ENCODE results near the gene DLGAP4. TPM values are rescaled to one million over a fixed set of nuclear protein-coding genes. Genes with fewer than 3 reads are reported as not detected.

DLGAP4 gene
- total and polyA plus RNA-seq, 9 donors = 13.0 to 63.9 (median 52.2) TPM

- 83% methylated on average over 4 of the region's 5 CpGs for WGBS (ENCODE audit: insufficient coverage)
- H3K4me3 ChIP-seq (ENCODE audit: low read length) = no peak overlapping the region
- peaks cover 49% of the 10 kb centered on the region for H3K27me3 ChIP-seq (ENCODE audit: control insufficient read depth, insufficient read depth, low read length)
- no peaks in the 10 kb centered on the region for H3K36me3 ChIP-seq (ENCODE audit: control insufficient read depth, insufficient read depth, low read length)
- no peak overlapping the region for H3K27ac ChIP-seq (ENCODE audit: low read length)
- peaks cover 10% of the 10 kb centered on the region for H3K4me1 ChIP-seq (ENCODE audit: control insufficient read depth, insufficient read depth, low read length)
- no peaks in the 10 kb centered on the region for H3K9me3 ChIP-seq (replicated peaks; ENCODE audit: control insufficient read depth, low read depth, low read length)
- DNase-seq = no peak
These were observed 27.7 kb downstream of the DLGAP4 start for GRCh38 chr20:36333841-36334240.

GRCh38 chr20:36334281-36335205, 28.4 kb downstream of the DLGAP4 start:
- H3K27me3 ChIP-seq (ENCODE audit: control insufficient read depth, insufficient read depth, low read length) = peaks cover 50% of the 10 kb centered on the region

GRCh38 chr20:36335206-36335870, 29.2 kb downstream of the DLGAP4 start:
- Histone ChIP-seq H3K36me3 (ENCODE audit: control insufficient read depth, insufficient read depth, low read length) (no peaks in the 10 kb centered on the region), H3K9me3 (replicated peaks; ENCODE audit: control insufficient read depth, low read depth, low read length) (no peaks in the 10 kb centered on the region)
- WGBS (ENCODE audit: insufficient coverage) = 63% methylated on average over 12 of the region's 12 CpGs

More at GRCh38 chr20:36334281-36335205, 28.4 kb downstream of the DLGAP4 start:
- no peak for DNase-seq
- H3K36me3 ChIP-seq (ENCODE audit: control insufficient read depth, insufficient read depth, low read length) = no peaks in the 10 kb centered on the region
- H3K4me1 ChIP-seq (ENCODE audit: control insufficient read depth, insufficient read depth, low read length) = peaks cover 10% of the 10 kb centered on the region
- H3K4me3 ChIP-seq (ENCODE audit: low read length) = no peak overlapping the region
- H3K9me3 ChIP-seq (replicated peaks; ENCODE audit: control insufficient read depth, low read depth, low read length) = no peaks in the 10 kb centered on the region
- WGBS (ENCODE audit: insufficient coverage) = 51% methylated on average over 12 of the region's 20 CpGs
- no peak overlapping the region for H3K27ac ChIP-seq (ENCODE audit: low read length)

DNA sequence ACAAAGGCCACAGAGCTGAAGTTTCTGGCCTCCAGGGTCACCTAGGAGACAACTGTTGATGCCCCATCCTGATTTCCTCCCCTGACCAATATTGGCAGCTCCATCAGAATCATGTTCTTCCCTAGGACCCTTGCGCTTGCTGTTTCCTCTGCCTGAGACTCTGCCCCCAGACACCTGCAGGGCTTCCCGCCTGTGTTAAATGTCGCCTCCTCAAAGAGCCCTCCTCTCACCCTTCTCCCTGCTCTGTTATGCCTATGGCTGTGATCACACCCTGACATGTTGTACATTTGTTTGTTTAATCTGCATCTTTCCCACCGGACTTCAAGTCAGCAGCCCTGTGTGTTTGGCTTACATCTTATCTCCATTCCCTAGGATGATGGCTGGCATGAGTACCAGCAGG, 30.1 kb downstream of the DLGAP4 start:
- no peak overlapping the region for H3K4me3 ChIP-seq (ENCODE audit: low read length)
- H3K27me3 ChIP-seq (ENCODE audit: control insufficient read depth, insufficient read depth, low read length) = peaks cover 52% of the 10 kb centered on the region
- H3K27ac ChIP-seq (ENCODE audit: low read length) = no peak overlapping the region
- no peaks in the 10 kb centered on the region for H3K36me3 ChIP-seq (ENCODE audit: control insufficient read depth, insufficient read depth, low read length)
- DNase-seq = no peak
- peaks cover 10% of the 10 kb centered on the region for H3K4me1 ChIP-seq (ENCODE audit: control insufficient read depth, insufficient read depth, low read length)
- H3K9me3 ChIP-seq (replicated peaks; ENCODE audit: control insufficient read depth, low read depth, low read length) = no peaks in the 10 kb centered on the region
- WGBS (ENCODE audit: insufficient coverage) = 80% methylated on average over 3 of the region's 4 CpGs

More at GRCh38 chr20:36335206-36335870, 29.2 kb downstream of the DLGAP4 start:
- Histone ChIP-seq H3K4me1 (ENCODE audit: control insufficient read depth, insufficient read depth, low read length) (peaks cover 10% of the 10 kb centered on the region), H3K4me3 (ENCODE audit: low read length) (no peak overlapping the region), H3K27ac (ENCODE audit: low read length) (no peak overlapping the region), H3K27me3 (ENCODE audit: control insufficient read depth, insufficient read depth, low read length) (peaks cover 56% of the 10 kb centered on the region)
- no peak for DNase-seq

DNA sequence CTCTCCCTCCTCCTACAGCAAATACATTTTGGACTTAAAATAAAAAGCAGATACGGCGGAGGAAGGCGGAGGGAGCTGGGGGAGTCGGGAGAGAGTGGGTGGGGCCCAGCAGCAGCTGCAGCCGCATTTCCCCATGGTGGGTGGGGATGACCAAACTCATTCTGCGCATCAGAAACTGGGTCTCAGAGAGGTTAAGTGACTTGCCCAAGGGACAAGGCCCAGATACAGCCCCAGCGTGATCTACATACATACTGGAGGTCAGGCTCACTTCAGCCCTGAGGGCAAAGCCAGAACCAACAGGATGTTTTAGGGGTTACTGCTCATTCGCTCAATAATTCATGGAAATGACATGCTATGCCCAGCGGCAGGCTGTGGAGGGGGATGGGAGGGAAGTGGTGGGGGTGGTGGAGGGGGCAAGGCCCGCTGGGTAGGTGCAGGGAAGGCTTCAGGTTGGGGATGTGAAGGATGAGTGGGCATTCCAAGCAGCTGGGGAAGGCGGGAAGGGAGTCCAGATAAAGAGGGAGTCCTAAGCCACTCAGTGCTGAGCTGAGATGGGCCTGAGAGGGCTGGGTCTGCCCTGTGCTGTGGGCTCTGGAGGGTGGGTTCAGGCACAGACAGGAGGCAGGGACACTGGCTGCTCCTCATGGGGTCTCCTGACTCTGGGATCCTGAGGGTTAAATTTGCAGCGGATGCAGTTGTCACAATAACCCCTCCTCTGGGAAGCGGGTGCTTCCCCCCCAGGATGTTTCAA, 31.0 kb downstream of the DLGAP4 start:
- no peaks in the 10 kb centered on the region for H3K9me3 ChIP-seq (replicated peaks; ENCODE audit: control insufficient read depth, low read depth, low read length)
- H3K36me3 ChIP-seq (ENCODE audit: control insufficient read depth, insufficient read depth, low read length) = no peaks in the 10 kb centered on the region
- H3K4me3 ChIP-seq (ENCODE audit: low read length) = no peak overlapping the region
- no peak overlapping the region for H3K27ac ChIP-seq (ENCODE audit: low read length)
- peak; percentile 19 for DNase-seq
- H3K4me1 ChIP-seq (ENCODE audit: control insufficient read depth, insufficient read depth, low read length) = peaks cover 10% of the 10 kb centered on the region
- WGBS (ENCODE audit: insufficient coverage) = 15% methylated on average over 9 of the region's 13 CpGs
- H3K27me3 ChIP-seq (ENCODE audit: control insufficient read depth, insufficient read depth, low read length) = peaks cover 42% of the 10 kb centered on the region

- H3K9me3 ChIP-seq (replicated peaks; ENCODE audit: control insufficient read depth, low read depth, low read length) = no peaks in the 10 kb centered on the region
- H3K4me1 ChIP-seq (ENCODE audit: control insufficient read depth, insufficient read depth, low read length) = peaks cover 10% of the 10 kb centered on the region
- H3K36me3 ChIP-seq (ENCODE audit: control insufficient read depth, insufficient read depth, low read length) = no peaks in the 10 kb centered on the region
- H3K27ac ChIP-seq (ENCODE audit: low read length) = no peak overlapping the region
- H3K27me3 ChIP-seq (ENCODE audit: control insufficient read depth, insufficient read depth, low read length) = peaks cover 35% of the 10 kb centered on the region
- no peak overlapping the region for H3K4me3 ChIP-seq (ENCODE audit: low read length)
- no peak for DNase-seq
- WGBS (ENCODE audit: insufficient coverage) = 56% methylated on average over 3 of the region's 4 CpGs
These were observed 31.7 kb downstream of the DLGAP4 start for GRCh38 chr20:36337886-36338285.

DNA sequence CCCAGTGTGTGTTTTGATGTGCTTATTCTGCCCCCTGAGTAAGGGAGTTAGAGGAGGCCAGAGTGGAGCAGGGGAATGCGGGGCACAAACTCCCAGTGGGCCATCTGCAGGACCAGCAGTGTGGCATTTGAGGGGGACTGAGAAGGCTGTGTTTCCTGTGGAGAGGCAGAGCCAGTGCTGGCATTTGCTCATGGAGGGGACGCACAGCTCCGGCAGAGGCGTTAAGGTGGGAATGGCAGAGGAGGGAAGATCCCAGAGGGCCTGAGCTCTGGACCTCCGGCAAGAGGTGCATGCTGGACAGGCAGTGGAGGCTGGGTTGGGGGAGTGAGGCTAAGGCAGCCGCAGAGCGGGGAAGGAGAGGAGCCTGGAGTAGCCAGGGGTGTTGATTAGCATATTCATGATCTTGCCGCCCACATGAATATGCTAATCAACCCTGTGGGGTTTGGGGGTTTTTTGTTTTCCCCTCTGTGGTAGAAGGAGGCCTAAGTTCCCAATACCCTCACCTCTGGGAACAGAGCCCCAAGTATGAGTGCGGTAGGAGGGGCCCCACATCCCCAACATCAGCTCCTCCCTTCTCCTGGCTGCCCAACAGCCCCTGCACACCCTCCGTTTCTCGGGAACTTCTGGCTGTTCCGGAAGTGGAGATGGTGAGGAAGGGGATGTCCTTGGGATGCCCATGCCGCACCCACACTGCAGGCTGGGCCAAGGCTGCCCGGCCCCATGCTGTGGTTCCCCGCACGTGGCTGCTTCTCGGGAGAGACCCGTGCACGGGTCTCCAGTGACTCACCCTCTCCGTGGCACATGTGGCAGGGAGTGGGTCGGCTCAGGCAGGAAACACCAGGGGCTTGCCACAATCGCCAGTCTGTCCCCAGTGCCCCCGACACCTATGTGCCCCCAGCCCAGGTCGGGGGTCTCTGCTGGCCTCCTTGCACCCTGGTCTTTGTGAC, 33.8 kb downstream of the DLGAP4 start:
- peaks cover 15% of the 10 kb centered on the region for H3K27me3 ChIP-seq (ENCODE audit: control insufficient read depth, insufficient read depth, low read length)
- H3K4me3 ChIP-seq (ENCODE audit: low read length) = no peak overlapping the region
- H3K4me1 ChIP-seq (ENCODE audit: control insufficient read depth, insufficient read depth, low read length) = peaks cover 10% of the 10 kb centered on the region
- DNase-seq = no peak
- H3K27ac ChIP-seq (ENCODE audit: low read length) = no peak overlapping the region
- 28% methylated on average over 21 of the region's 24 CpGs for WGBS (ENCODE audit: insufficient coverage)
- H3K36me3 ChIP-seq (ENCODE audit: control insufficient read depth, insufficient read depth, low read length) = no peaks in the 10 kb centered on the region
- no peaks in the 10 kb centered on the region for H3K9me3 ChIP-seq (replicated peaks; ENCODE audit: control insufficient read depth, low read depth, low read length)

DNA sequence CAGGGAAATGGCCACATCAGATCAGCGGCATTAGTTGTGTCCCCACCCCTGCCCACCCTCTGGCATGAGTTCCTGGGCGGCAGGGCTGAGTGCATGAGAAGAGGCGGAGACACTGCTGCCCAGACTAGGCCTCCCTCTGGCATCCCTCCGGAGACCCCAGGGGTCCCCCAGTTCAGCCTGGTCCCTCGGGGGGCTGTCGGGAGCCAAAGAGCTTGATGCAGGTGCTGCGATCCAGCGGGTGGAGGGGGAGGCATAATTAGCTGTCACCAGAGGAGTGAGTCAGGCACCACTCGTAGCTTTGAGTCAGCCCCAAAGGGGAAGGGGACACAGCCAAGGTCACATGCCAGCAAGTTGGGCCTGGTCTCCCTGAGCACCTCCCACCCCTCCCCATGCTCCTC, 34.5 kb downstream of the DLGAP4 start:
- no peaks in the 10 kb centered on the region for H3K9me3 ChIP-seq (replicated peaks; ENCODE audit: control insufficient read depth, low read depth, low read length)
- H3K36me3 ChIP-seq (ENCODE audit: control insufficient read depth, insufficient read depth, low read length) = no peaks in the 10 kb centered on the region
- H3K27ac ChIP-seq (ENCODE audit: low read length) = no peak overlapping the region
- DNase-seq = no peak
- peaks cover 9% of the 10 kb centered on the region for H3K27me3 ChIP-seq (ENCODE audit: control insufficient read depth, insufficient read depth, low read length)
- H3K4me1 ChIP-seq (ENCODE audit: control insufficient read depth, insufficient read depth, low read length) = peaks cover 10% of the 10 kb centered on the region
- 55% methylated on average over 5 of the region's 9 CpGs for WGBS (ENCODE audit: insufficient coverage)
- no peak overlapping the region for H3K4me3 ChIP-seq (ENCODE audit: low read length)

GRCh38 chr20:36341331-36342020, 35.3 kb downstream of the DLGAP4 start:
- no peak for DNase-seq

More at GRCh38 chr20:36341331-36342020, 35.3 kb downstream of the DLGAP4 start:
- Histone ChIP-seq H3K4me3 (ENCODE audit: low read length) (no peak overlapping the region), H3K36me3 (ENCODE audit: control insufficient read depth, insufficient read depth, low read length) (no peaks in the 10 kb centered on the region), H3K27me3 (ENCODE audit: control insufficient read depth, insufficient read depth, low read length) (peaks cover 7% of the 10 kb centered on the region), H3K27ac (ENCODE audit: low read length) (no peak overlapping the region), H3K4me1 (ENCODE audit: control insufficient read depth, insufficient read depth, low read length) (peaks cover 9% of the 10 kb centered on the region), H3K9me3 (replicated peaks; ENCODE audit: control insufficient read depth, low read depth, low read length) (no peaks in the 10 kb centered on the region)
- 72% methylated on average over 15 of the region's 22 CpGs for WGBS (ENCODE audit: insufficient coverage)

All from muscle of leg (tissue), 11 donors.